ENCODE measurements around the gene SLC11A2. TPM values are rescaled to one million over a fixed set of nuclear protein-coding genes. Genes with fewer than 3 reads are reported as not detected.

The SLC11A2 gene
- total and polyA plus RNA-seq, 2 experiments from 2014 or later: 19.4 to 48.9 TPM

- Histone ChIP-seq H3K9me2 (ENCODE audit: insufficient read depth) (no peaks in the 10 kb centered on the region), H4K20me1 (replicated peaks; ENCODE audit: insufficient read depth) (no peaks in the 10 kb centered on the region), H2AFZ (peak overlapping the region; percentile 74; the same call in 1 of the 2 replicates), H3K4me3 (peak overlapping the region; percentile 64), H3K27ac (ENCODE audit: low read depth) (no peak overlapping the region), H3K4me1 (ENCODE audit: insufficient read depth) (peaks cover 10% of the 10 kb centered on the region; the same call in 1 of the 2 replicates), H3F3A (replicated peaks; ENCODE audit: low read depth) (no peaks in the 10 kb centered on the region), H3K36me3 (ENCODE audit: insufficient read depth) (peaks cover 6% of the 10 kb centered on the region; the same call in 1 of the 2 replicates), H3K79me2 (replicated peaks; ENCODE audit: insufficient read depth) (no peaks in the 10 kb centered on the region), H3K4me2 (peak overlapping the region; percentile 89), H3K27me3 (ENCODE audit: insufficient read depth) (no peaks in the 10 kb centered on the region)
- no peak for ATAC-seq
- DNase-seq (ENCODE audit: low spot score): no peak
- H3K4me1 Mint-ChIP-seq: peaks cover 11% of the 10 kb centered on the region
- TF ChIP-seq CTCF (conservative IDR thresholded peaks at IDR 0.05; ENCODE audit: low read depth in 2 of 2) (no peak), ETS1 (IDR thresholded peaks at IDR 0.05) (no peak), EZH2 (IDR thresholded peaks at IDR 0.05; ENCODE audit: low read depth, unreplicated experiment) (no peak)
- peak overlapping the region; percentile 94 for H3K27ac Mint-ChIP-seq
- H3K36me3 Mint-ChIP-seq (ENCODE audit: low read depth): peaks cover 14% of the 10 kb centered on the region
- H3K9me3 Mint-ChIP-seq: no peaks in the 10 kb centered on the region
- peak overlapping the region; percentile 97 for H3K4me3 Mint-ChIP-seq
- H3K27me3 Mint-ChIP-seq (ENCODE audit: insufficient read depth, low read depth, poor library complexity): peaks cover 11% of the 10 kb centered on the region
Observed at GRCh38 chr12:51048661-51049251, 22.6 kb upstream of the SLC11A2 start.

- Histone ChIP-seq H3K9me2 (ENCODE audit: insufficient read depth) (no peaks in the 10 kb centered on the region), H2AFZ (peak within 1 kb of the TSS; percentile 74), H3F3A (replicated peaks; ENCODE audit: low read depth) (no peaks in the 10 kb centered on the region), H4K20me1 (replicated peaks; ENCODE audit: insufficient read depth) (no peaks in the 10 kb centered on the region), H3K4me3 (peak within 1 kb of the TSS; percentile 64), H3K27me3 (ENCODE audit: insufficient read depth) (no peaks in the 10 kb centered on the region), H3K4me1 (ENCODE audit: insufficient read depth) (peaks cover 10% of the 10 kb centered on the region; the same call in 1 of the 2 replicates), H3K36me3 (ENCODE audit: insufficient read depth) (no peaks in the 10 kb centered on the region; the same call in 1 of the 2 replicates), H3K4me2 (peak within 1 kb of the TSS; percentile 89), H3K27ac (ENCODE audit: low read depth) (no peak within 1 kb of the TSS), H3K79me2 (replicated peaks; ENCODE audit: insufficient read depth) (no peaks in the 10 kb centered on the region)
- Mint-ChIP-seq H3K36me3 (ENCODE audit: low read depth) (peaks cover 9% of the 10 kb centered on the region; the same call in 2 of the 3 replicates), H3K9me3 (no peaks in the 10 kb centered on the region), H3K27me3 (ENCODE audit: insufficient read depth, low read depth, poor library complexity) (peaks cover 8% of the 10 kb centered on the region), H3K4me1 (peaks cover 11% of the 10 kb centered on the region), H3K27ac (peak within 1 kb of the TSS; percentile 94), H3K4me3 (peak within 1 kb of the TSS; percentile 97)
- peak; percentile 98 for ATAC-seq
- DNase-seq (ENCODE audit: low spot score): peak; percentile 96
- no peak for TF ChIP-seq CREB1 (CRISPR knock-in tag; IDR thresholded peaks at IDR 0.05; ENCODE audit: low read depth)
- peak; percentile 85 for TF ChIP-seq POLR2AphosphoS5 (IDR thresholded peaks at IDR 0.05; ENCODE audit: low read depth)
- no peak; the same call in 1 of the 2 replicates for TF ChIP-seq ETS1 (IDR thresholded peaks at IDR 0.05)
- no peak for TF ChIP-seq STAT1 (IDR thresholded peaks at IDR 0.05; ENCODE audit: unreplicated experiment)
- TF ChIP-seq ZNF462 (CRISPR knock-in tag; IDR thresholded peaks at IDR 0.05): no peak
- TF ChIP-seq ZNF331 (CRISPR knock-in tag; IDR thresholded peaks at IDR 0.05; ENCODE audit: low read depth): no peak
Observed at GRCh38 chr12:51047655-51048540, 21.7 kb upstream of the SLC11A2 start, which contains the start of gene LETMD1. Gene LETMD1, plus strand, starts transcription at chr12:51048327. Its CDS starts 30 bp downstream, at chr12:51048357.

All from GM23338 (cell line).